Activated CD4-positive, alpha-beta T cell treated with anti-CD3 and anti-CD28 coated beads, Interleukin-2, amount 10 ng/mL, durations not matched to agents 24 days and 14 days (primary cell): ENCODE data around the gene TGFA. TPM values are rescaled to one million over a fixed set of nuclear protein-coding genes. Genes with fewer than 3 reads are reported as not detected.

Experiments
- DNase-seq: peaks from one replicate; pipeline ENCODE4 v3.0.0; 2022
- H3K27ac Mint-ChIP-seq: one replicate; pipeline ENCODE4 v1.8.0; 2022; ENCODE audit warnings: mild to moderate bottlenecking, mixed read lengths
- H3K27me3 Mint-ChIP-seq: one replicate; pipeline ENCODE4 v1.8.0; 2022; ENCODE audit warnings: mixed read lengths
- H3K36me3 Mint-ChIP-seq: one replicate; pipeline ENCODE4 v1.8.0; 2022; ENCODE audit warnings: low read depth, mild to moderate bottlenecking, mixed read lengths
- H3K4me1 Mint-ChIP-seq: one replicate; pipeline ENCODE4 v1.8.0; 2021; ENCODE audit warnings: mixed read lengths
- H3K4me3 Mint-ChIP-seq: one replicate; pipeline ENCODE4 v1.8.0; 2022; ENCODE audit warnings: mild to moderate bottlenecking, moderate library complexity, mixed read lengths
- H3K9me3 Mint-ChIP-seq: one replicate; pipeline ENCODE4 v1.8.0; 2021; ENCODE audit warnings: mixed read lengths
- intact Hi-C: fragments of 100-400 bp; cut with micrococcal nuclease; formaldehyde crosslinking; loops from one replicate; pipeline ENCODE4 v1.15.1; 2023
- total RNA-seq: library from RNA; stranded (reverse); gene quantifications from 2 replicates; pipeline ENCODE4 v1.2.3, GENCODE V29; 2022

The TGFA gene
- total RNA-seq, 1 donor from 2014 or later: not detected

DNA sequence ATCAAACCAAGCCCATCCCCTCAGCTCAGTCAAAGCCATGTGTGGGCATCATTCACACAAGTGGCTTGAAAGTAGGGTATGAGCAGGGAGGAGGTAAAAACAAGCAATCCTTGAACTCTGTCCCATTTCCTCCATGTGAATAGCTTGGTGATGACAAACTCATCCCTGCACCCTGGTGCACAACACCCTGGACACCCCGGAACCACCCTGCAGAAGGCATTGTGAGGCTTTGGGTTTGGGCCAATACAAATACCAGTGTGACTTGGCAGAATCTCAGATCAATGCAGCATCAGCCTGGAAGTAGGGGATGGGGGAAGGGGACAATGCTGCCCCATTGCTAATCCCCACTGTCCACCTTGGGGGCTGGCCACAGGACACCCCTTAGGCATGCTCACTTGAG lies 28.6 kb downstream of the TGFA start:
- DNase-seq: no peak
- no peak overlapping the region for H3K27ac Mint-ChIP-seq
- H3K36me3 Mint-ChIP-seq: no peaks in the 10 kb centered on the region
- intact Hi-C loops: no loop called here
- peaks cover 14% of the 10 kb centered on the region for H3K4me1 Mint-ChIP-seq
- peaks cover 3% of the 10 kb centered on the region for H3K27me3 Mint-ChIP-seq
- no peak overlapping the region for H3K4me3 Mint-ChIP-seq
- no peaks in the 10 kb centered on the region for H3K9me3 Mint-ChIP-seq

DNA sequence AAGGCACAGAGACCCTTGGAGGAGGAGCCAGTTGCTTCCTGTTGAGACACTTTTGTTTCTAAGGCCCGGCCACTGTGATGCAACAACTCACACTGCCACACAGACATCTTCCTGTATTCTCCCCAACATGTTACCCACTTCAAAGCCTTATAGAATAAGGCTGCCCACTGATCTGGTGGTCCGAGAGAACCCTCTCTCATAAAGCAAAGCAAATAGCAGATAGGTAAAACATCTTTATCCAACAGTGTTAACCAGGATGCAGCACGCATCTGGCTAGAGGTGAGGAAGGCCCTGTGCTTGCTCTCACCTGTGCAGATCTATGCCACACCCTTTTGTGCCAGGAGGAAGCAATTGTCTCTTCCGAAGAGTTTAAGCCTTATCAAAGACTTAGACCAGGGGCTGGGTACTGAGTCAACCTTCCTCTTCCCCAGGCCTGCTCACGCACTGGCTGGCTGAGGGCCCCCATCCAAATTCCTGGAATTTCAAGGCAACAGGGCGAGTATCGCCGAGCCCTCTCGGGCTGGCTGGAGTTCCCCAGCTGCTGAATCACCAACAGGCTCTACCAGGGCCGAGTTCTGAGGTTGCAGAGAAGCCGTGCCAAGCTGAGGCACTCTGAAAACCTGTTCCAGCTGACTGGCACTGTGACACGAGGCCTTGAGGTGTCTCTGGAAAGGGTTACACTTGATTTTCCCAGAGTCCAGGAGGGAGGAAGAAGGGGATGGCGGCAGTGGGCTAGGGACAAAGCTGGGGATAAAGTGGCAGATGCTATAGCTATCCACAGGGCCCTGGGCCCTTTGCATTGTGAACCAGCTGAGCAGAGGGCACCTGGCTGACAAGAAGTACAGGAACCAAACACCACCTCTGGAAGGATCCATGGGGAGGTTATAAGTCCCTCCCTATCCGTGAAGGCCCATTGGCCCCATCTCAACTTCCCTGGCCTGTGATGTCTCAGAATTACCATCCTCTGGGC lies 29.3 kb downstream of the TGFA start:
- peaks cover 14% of the 10 kb centered on the region for H3K4me1 Mint-ChIP-seq
- intact Hi-C loops: no loop called here
- H3K4me3 Mint-ChIP-seq: peak overlapping the region; percentile 38
- peaks cover 3% of the 10 kb centered on the region for H3K27me3 Mint-ChIP-seq
- peak; percentile 70 for DNase-seq
- no peaks in the 10 kb centered on the region for H3K36me3 Mint-ChIP-seq
- peak overlapping the region; percentile 45 for H3K27ac Mint-ChIP-seq
- no peaks in the 10 kb centered on the region for H3K9me3 Mint-ChIP-seq

- intact Hi-C loops: no loop called here
- Mint-ChIP-seq H3K27me3 (peaks cover 2% of the 10 kb centered on the region), H3K27ac (no peak overlapping the region)
These were observed 30.0 kb downstream of the TGFA start for GRCh38 chr2:70523672-70523995.

DNA sequence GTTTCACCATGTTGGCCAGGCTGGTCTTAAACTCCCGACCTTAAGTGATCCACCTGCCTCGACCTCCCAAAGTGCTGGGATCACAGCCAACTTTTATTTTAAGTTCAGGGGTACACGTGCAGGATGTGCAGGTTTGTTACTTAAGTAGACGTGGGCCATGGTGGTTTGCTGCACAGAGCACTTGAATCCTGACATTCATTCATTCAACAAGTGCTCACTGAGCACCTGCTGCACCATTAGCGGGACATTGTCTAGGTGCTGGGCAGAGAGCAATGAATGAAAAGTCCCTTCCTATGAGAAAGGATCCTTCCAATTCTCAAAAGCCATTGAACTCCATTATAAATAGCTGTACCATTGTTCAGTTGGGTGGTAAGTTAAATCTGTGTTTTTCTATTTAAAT lies 31.0 kb downstream of the TGFA start:
- peaks cover 14% of the 10 kb centered on the region for H3K4me1 Mint-ChIP-seq
- no peak overlapping the region for H3K4me3 Mint-ChIP-seq
- DNase-seq: no peak
- no peaks in the 10 kb centered on the region for H3K36me3 Mint-ChIP-seq
- intact Hi-C loops: no loop called here
- peaks cover 2% of the 10 kb centered on the region for H3K27me3 Mint-ChIP-seq
- no peaks in the 10 kb centered on the region for H3K9me3 Mint-ChIP-seq
- no peak overlapping the region for H3K27ac Mint-ChIP-seq

More at GRCh38 chr2:70523672-70523995, 30.0 kb downstream of the TGFA start:
- H3K4me3 Mint-ChIP-seq: no peak overlapping the region
- H3K36me3 Mint-ChIP-seq: no peaks in the 10 kb centered on the region
- peaks cover 14% of the 10 kb centered on the region for H3K4me1 Mint-ChIP-seq
- DNase-seq: no peak
- H3K9me3 Mint-ChIP-seq: no peaks in the 10 kb centered on the region

DNA sequence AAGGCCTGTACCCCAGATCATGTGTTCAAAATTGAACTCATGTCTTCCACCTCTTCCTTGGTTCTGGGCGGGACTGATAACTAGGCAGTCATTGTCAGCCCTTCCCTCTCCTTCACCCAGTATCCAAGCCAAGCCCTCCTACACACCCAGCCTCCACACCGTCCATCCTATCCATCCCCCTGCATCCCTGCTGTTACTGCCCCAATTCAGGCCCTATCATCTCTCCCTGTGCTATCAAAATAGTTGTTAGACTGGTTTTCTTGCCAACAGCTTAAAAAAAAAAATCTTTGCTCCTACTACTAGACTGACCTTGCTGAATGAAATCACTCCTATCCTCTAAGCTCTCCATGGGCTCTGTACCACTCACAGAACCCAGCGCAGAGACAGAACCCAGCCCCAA lies 32.8 kb downstream of the TGFA start:
- H3K27me3 Mint-ChIP-seq: no peaks in the 10 kb centered on the region
- H3K4me3 Mint-ChIP-seq: no peak overlapping the region
- no peaks in the 10 kb centered on the region for H3K36me3 Mint-ChIP-seq
- no peak for DNase-seq
- no peaks in the 10 kb centered on the region for H3K9me3 Mint-ChIP-seq
- intact Hi-C loops: no loop called here
- peaks cover 23% of the 10 kb centered on the region for H3K4me1 Mint-ChIP-seq
- no peak overlapping the region for H3K27ac Mint-ChIP-seq

DNA sequence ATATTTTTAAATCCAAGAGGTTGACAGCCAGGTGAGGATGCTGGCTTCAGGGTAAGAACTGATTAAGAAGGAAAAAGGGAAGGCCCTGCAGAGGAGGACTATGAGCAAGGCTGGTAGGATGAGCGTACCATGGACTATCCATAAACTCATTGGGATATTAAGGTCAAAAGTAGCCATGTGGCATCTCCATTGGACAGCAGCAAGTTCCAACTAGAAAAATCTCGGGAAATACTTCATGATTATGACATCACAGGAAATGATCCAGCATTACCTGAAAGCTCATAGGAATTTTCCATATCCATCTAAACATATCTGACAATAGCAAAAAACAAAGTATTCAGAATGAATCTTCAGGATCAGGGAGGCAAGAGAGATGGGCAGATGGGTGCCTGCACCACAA lies 34.2 kb downstream of the TGFA start:
- peaks cover 22% of the 10 kb centered on the region for H3K4me1 Mint-ChIP-seq
- no peaks in the 10 kb centered on the region for H3K36me3 Mint-ChIP-seq
- no peaks in the 10 kb centered on the region for H3K27me3 Mint-ChIP-seq
- H3K9me3 Mint-ChIP-seq: no peaks in the 10 kb centered on the region
- H3K4me3 Mint-ChIP-seq: no peak overlapping the region
- H3K27ac Mint-ChIP-seq: no peak overlapping the region
- intact Hi-C loops: no loop called here
- no peak for DNase-seq

- Mint-ChIP-seq H3K4me1 (peaks cover 13% of the 10 kb centered on the region), H3K36me3 (no peaks in the 10 kb centered on the region), H3K9me3 (no peaks in the 10 kb centered on the region), H3K4me3 (no peak overlapping the region), H3K27ac (no peak overlapping the region), H3K27me3 (no peaks in the 10 kb centered on the region)
- intact Hi-C loops: no loop called here
- DNase-seq: no peak
These were observed 35.1 kb downstream of the TGFA start for GRCh38 chr2:70518557-70518956.

DNA sequence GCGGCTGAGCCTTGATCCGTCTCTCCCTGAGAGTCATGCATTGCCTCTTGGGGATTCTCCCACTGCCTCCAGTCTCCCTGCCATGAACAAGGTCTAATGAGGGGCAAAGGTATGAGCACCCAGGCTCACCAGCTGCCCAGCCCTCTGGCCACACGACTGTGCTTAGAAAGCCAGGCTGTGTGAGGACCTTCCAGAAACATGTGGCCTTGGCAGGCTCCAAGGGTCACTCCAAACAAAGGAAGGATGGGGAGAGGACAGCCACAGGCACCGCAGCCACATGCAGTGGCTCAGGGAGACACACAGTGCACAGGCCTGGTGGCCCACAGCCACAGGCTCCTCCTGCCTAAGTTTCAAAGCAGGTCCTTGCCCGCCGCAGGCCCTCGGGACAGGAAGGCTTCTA lies 35.8 kb downstream of the TGFA start:
- Mint-ChIP-seq H3K36me3 (no peaks in the 10 kb centered on the region), H3K27me3 (no peaks in the 10 kb centered on the region), H3K27ac (no peak overlapping the region), H3K4me3 (no peak overlapping the region), H3K9me3 (no peaks in the 10 kb centered on the region), H3K4me1 (peaks cover 9% of the 10 kb centered on the region)
- DNase-seq: no peak
- intact Hi-C loops: no loop called here

- Mint-ChIP-seq H3K4me1 (peaks cover 9% of the 10 kb centered on the region), H3K4me3 (no peak overlapping the region)
- no peak for DNase-seq
These were observed 37.0 kb downstream of the TGFA start for GRCh38 chr2:70516596-70516995.

DNA sequence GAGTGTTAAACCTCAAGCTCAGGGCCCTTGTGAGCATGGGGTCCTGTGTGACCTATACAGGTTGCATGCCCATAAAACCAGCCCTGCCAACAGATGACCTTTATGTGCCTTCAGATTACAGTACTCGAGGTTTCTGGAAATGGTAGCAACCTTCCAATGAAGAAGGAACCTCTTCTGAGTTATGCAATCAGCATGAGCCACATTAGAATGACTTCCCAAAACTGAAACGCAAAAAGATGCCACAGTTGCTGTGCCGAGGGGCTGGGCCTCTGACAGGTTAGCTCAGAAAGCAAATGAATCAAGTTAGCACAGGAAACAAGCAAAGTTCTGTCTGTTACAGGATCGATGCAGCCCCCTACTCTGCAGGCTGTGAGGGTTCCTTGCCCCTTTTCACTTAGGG lies 37.7 kb downstream of the TGFA start:
- peaks cover 9% of the 10 kb centered on the region for H3K4me1 Mint-ChIP-seq
- no peaks in the 10 kb centered on the region for H3K27me3 Mint-ChIP-seq
- peak; percentile 63 for DNase-seq
- no peak overlapping the region for H3K4me3 Mint-ChIP-seq
- intact Hi-C loops: no loop called here
- H3K36me3 Mint-ChIP-seq: no peaks in the 10 kb centered on the region
- no peaks in the 10 kb centered on the region for H3K9me3 Mint-ChIP-seq
- no peak overlapping the region for H3K27ac Mint-ChIP-seq

More at GRCh38 chr2:70516596-70516995, 37.0 kb downstream of the TGFA start:
- intact Hi-C loops: no loop called here
- H3K36me3 Mint-ChIP-seq: no peaks in the 10 kb centered on the region
- no peaks in the 10 kb centered on the region for H3K9me3 Mint-ChIP-seq
- H3K27ac Mint-ChIP-seq: no peak overlapping the region
- H3K27me3 Mint-ChIP-seq: no peaks in the 10 kb centered on the region

DNA sequence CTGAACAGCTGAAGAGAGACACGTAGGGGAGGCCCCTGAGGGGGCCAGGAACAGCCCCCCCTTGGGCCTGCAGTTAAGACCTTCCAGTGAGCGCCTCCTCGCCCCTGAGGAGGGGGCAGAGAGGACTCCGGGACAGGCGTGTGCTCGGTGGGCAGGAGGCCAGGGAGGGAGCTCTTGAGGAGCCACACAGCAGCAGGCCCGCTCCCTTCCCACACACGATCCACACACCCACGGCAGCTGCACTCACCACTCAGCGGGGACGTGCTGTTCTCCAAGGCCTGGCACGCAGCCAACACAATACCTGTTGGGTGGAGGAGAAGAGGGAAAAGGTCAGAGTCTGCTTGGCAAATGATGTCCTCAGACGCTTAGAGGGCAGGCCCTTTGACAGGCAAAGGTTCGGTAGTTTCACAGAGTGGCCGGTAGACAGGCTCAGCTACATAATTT lies 39.0 kb downstream of the TGFA start:
- peaks cover 9% of the 10 kb centered on the region for H3K4me1 Mint-ChIP-seq
- H3K9me3 Mint-ChIP-seq: no peaks in the 10 kb centered on the region
- no peak overlapping the region for H3K27ac Mint-ChIP-seq
- no peak for DNase-seq
- peaks cover 1% of the 10 kb centered on the region for H3K27me3 Mint-ChIP-seq
- H3K4me3 Mint-ChIP-seq: no peak overlapping the region
- no peaks in the 10 kb centered on the region for H3K36me3 Mint-ChIP-seq
- intact Hi-C loops: no loop called here

DNA sequence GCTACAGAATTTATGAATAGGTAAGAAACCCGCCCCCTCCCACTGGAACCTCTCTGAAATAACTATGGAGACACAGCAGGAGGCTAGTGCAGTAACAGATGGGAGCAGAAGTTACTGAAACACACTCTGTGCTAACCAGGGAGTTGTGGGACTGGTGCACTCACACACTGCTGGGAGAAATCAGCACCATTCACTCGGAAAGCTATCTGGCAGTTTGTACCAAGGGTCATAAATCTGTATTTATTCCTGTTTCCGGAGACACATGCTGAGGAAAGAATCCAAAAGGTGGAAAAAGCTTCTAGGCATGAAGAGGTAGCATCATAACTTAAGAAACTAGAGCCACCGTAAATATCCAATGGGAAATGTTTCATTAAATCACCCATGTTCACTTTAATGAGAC lies 39.9 kb downstream of the TGFA start:
- Mint-ChIP-seq H3K27me3 (peaks cover 1% of the 10 kb centered on the region), H3K27ac (no peak overlapping the region), H3K4me1 (peaks cover 9% of the 10 kb centered on the region), H3K9me3 (no peaks in the 10 kb centered on the region), H3K4me3 (no peak overlapping the region), H3K36me3 (no peaks in the 10 kb centered on the region)
- DNase-seq: no peak
- intact Hi-C loops: no loop called here

DNA sequence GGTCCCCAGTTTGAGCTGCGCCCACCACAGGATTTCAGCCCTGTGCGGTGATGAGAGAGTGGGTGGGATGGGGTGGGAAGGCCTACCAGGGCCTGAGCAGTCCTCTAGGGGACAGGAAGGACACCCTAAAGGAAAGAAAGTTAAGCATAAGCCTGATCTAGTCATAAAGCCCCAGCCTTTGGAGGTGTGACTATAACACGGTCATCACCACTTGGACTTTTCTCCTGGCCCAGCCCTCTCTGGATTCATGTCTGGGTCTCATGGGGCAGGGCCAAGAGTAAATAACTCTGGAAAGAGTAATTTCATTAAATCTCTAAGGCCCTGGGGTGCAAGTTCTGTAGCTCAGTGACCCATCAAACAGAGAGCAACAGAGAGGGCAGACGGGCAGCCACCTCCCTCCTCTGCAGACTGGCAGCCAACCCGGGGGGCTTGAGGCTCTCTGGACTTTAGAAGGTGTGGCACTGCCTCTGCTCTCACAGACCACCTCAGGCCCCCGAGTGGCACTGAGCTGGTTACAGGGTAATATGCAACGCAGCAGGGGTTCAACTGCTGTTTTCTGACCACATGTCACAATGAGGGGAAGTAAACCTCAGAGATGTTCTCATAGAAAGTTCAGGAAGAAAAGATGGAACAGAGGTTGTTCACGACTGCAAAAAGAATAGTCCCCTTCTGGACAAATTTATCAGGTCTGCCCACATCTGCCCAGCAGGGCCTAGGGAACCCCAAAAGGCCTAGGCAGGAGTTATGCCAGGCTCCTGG lies 41.5 kb downstream of the TGFA start:
- no peak overlapping the region for H3K4me3 Mint-ChIP-seq
- no peak overlapping the region for H3K27ac Mint-ChIP-seq
- DNase-seq: no peak
- H3K9me3 Mint-ChIP-seq: no peaks in the 10 kb centered on the region
- intact Hi-C loops: no loop called here
- peaks cover 1% of the 10 kb centered on the region for H3K27me3 Mint-ChIP-seq
- no peaks in the 10 kb centered on the region for H3K36me3 Mint-ChIP-seq
- peaks cover 9% of the 10 kb centered on the region for H3K4me1 Mint-ChIP-seq

- Mint-ChIP-seq H3K27ac (no peak overlapping the region), H3K36me3 (no peaks in the 10 kb centered on the region), H3K4me1 (no peaks in the 10 kb centered on the region), H3K9me3 (no peaks in the 10 kb centered on the region), H3K4me3 (no peak overlapping the region), H3K27me3 (peaks cover 1% of the 10 kb centered on the region)
- DNase-seq: no peak
- intact Hi-C loops: no loop called here
These were observed 43.3 kb downstream of the TGFA start for GRCh38 chr2:70510313-70510712.
